CD4-positive, alpha-beta T cell treated with Interleukin-4 for 4 hours (primary cell): ENCODE results near the gene CCL24.
"Not testable (repeated sequence)": the region's sequence is repeated elsewhere in the genome, so short reads cannot be mapped to it uniquely, and the experiment has no call there.

Experiments used
- DNase-seq: peaks from one replicate; pipeline ENCODE4 v3.0.0-alpha.2; 2020

The CCL24 gene

GRCh38 chr7:75813781-75814236, at the start of gene CCL24:
CCL24 (minus strand) TSS chr7:75813806; CDS start chr7:75813715, 91 bp downstream.
- no peak for DNase-seq

DNA sequence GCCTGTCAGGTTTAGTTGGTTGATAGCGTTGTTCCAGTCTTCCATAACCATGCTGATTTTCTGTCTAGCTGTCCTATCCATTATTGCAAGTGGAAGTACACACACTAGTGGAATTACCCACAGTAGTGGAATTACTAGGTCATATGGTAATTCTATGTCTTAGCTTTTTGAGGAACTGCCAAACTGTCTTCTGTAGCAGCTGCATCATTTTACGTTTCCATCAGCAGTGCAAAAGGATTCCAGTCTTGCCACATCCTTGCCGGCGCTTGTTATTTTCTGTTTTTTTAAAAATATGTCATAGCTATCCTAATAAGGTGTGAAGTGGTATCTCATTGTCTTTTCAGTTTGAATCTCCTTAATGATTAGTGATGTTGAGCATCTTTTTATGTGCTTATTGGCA, 48.0 kb upstream of the CCL24 start:
- DNase-seq = no peak

DNA sequence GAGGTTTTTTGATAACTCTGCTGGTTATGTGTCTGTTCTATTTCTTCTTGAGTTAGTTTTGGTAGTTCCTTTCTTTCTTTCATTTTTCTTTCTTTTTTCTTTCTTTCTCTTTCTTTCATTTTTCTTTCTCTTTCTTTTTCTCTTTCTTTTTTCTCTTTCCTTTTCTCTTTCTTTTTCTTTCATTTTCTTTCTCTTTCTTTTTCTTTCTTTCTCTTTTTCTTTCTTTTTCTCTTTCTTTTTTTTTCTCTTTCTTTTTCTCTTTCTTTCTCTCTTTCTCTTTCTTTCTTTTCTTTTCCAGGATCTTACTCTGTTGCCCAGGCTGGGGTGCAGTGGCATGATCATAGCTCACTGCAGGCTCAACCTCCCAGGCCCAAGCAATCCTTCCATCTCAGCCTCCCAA, 44.8 kb upstream of the CCL24 start:
- no peak for DNase-seq

DNA sequence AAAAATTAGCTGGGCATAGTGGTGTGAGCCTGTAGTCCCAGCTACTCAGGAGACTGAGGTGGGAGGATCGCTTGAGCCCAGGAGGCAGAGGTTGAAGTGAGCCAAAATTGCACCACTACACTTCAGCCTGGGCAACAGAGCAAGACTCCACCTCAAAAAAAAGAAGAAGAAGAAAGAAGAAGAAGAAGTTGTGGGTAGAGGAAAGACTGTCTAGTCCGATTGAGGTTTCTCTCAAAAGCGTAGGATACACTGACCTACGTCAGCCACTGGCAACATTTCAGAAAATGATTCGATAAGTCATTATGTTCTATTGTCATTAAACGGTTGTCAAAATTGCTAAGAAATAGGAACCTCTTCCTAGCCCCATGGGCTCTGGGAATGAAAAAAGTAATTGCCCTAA, 42.9 kb upstream of the CCL24 start:
- no peak for DNase-seq

GRCh38 chr7:75854813-75855345, 41.3 kb upstream of the CCL24 start:
- not testable (repeated sequence) for DNase-seq

- DNase-seq = no peak
These were observed 40.6 kb upstream of the CCL24 start for GRCh38 chr7:75854233-75854632.

DNA sequence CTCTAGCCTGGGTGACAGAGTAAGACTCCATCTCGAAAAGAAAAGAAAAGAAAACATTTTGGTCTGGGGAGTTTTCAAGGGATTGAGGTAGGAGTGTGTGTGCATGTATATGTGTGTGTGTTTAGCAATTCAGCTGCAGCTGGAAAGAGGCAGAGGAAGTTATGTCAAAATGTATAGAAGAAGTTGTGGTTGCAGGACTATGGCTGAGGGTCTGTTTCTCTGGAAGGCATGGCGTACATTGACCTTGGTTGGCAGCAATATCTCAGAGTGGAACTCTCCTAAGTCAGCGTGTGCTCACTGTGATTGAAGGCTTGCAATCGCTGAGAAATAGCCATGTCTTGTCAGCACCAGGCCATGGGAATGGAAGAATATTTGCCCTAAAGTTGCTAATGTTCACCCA, 36.6 kb upstream of the CCL24 start:
- DNase-seq = no peak

- DNase-seq = no peak
These were observed 36.0 kb upstream of the CCL24 start for GRCh38 chr7:75849573-75849972.

GRCh38 chr7:75847707-75848106, 34.1 kb upstream of the CCL24 start:
- DNase-seq = no peak

- DNase-seq = not testable (repeated sequence)
These were observed 31.5 kb upstream of the CCL24 start for GRCh38 chr7:75845132-75845531.

DNA sequence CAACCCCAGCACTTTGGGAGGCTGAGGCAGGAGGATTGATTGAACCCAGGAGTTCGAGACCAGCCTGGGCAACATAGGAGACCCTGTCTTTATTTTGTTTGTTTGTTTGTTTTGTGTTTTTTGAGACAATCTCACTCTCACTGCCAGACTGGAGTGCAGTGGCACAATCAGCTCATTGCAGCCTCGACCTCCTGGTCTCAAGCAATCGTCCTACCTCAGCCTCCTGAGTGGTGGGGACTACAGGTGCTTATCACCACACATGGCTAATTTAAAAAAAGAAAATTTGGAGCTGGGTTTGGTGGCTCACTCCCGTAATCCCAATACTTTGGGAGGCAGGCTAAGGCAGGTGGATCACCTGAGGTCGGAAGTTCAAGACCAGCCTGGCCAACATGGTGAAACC, 30.6 kb upstream of the CCL24 start:
- no peak for DNase-seq

DNA sequence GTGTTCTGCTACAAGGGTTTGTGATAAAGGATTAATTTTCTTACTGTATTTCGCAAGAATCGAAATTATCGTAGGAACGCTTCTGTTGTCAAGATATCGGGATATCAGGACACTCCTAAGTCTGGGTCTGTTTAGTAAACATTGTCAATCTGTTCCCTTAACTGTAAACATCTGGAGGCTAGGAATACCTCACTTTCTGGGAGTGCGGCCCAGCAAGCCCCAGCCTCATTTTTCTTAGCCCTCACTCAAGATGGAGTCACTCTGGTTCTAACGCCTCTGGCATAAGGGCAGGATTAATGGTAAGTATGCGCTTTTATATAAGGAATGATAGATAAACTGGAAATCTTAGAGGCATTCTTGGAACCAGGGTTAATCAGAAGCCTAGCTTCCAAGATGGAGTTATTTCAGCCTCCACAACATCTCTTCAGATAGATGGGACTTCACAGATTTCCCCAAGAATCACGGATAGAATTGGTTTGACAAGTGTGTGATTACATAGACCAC, 30.1 kb upstream of the CCL24 start:
- DNase-seq = no peak

- DNase-seq = no peak
These were observed 29.3 kb upstream of the CCL24 start for GRCh38 chr7:75842836-75843446.

GRCh38 chr7:75840029-75840428, 26.4 kb upstream of the CCL24 start:
- no peak for DNase-seq

GRCh38 chr7:75838281-75838930, 24.8 kb upstream of the CCL24 start:
- DNase-seq = not testable (repeated sequence)

DNA sequence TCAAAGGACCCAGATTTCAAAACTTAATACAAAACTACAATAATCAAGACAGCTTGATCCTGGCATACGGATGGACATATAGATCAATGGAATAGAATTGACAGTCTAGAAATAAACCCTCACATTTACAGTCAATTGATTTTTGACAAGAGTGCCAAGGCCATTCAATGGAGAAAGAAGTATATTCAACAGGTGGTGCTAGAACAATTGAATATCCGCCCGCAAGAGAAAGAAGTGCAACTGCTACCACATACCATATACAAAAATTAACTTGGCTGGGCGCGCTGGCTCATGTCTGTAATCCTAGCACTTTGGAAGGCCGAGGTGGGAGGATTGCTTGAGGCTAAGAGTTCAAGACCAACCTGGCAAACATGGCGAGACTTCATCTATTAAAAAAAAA, 23.2 kb upstream of the CCL24 start:
- no peak for DNase-seq

GRCh38 chr7:75835688-75836285, 22.2 kb upstream of the CCL24 start:
- DNase-seq = no peak

- DNase-seq = not testable (repeated sequence)
These were observed 20.1 kb upstream of the CCL24 start for GRCh38 chr7:75833662-75834061.

- no peak for DNase-seq
These were observed 17.4 kb upstream of the CCL24 start for GRCh38 chr7:75830978-75831377.

- not testable (repeated sequence) for DNase-seq
These were observed 16.1 kb upstream of the CCL24 start for GRCh38 chr7:75829656-75830055.

GRCh38 chr7:75823198-75823910, 9.7 kb upstream of the CCL24 start:
- DNase-seq = no peak

DNA sequence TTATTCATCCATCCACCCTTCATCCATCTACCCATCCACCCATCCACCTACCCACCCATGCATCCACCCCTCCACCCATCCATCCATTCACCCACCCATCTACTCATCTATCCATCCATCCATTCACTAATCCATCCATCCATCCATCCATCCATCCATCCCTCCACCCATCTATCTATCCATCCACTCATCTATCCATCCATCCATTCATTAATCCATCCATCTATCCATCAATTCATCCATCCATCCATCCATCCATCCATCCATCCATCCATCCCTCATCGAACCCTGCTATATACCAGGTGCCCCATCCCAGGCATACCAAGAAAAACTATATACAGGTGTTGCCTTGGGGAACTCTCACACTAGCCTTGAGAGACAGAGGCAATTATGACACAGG, 7.1 kb upstream of the CCL24 start:
- DNase-seq = no peak

DNA sequence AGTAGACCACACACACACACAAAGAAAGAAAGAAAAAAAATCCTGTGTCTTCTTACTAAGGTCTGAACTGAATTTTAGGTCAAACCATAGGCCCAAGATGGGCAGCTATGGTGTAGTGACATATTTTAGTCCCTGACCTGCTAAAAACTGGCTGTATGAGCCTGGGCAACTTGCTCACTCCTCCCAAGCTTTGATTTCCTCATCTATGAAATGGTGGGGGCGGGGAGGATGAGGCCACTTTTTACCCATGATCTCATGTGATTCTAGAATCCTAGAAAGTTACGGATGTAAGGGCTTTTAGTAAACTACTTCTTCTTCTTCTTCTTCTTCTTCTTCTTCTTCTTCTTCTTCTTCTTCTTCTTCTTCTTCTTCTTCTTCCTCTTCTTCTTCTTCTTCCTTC, 6.1 kb upstream of the CCL24 start:
- DNase-seq = no peak
